Lower leg skin (tissue), 3 donors: ENCODE results near the gene DNMT3B.

Experiments
- POLR2A ChIP-seq, 2 donors: fragments of 450-650 bp; IDR thresholded peaks; one replicate each; pipeline ENCODE4 v1.6.1; 2016 to 2017; ENCODE audit warnings: antibody characterized with exemption in 2 of 2, mild to moderate bottlenecking in 1 of 2, moderate library complexity in 1 of 2
- TF ChIP-seq, protein P1 (sequence below), 3 donors: fragments of 450-650 bp; IDR thresholded peaks; one replicate each; pipeline ENCODE4 v1.5.1; 2016; ENCODE audit warnings: antibody characterized with exemption in 3 of 3, mild to moderate bottlenecking in 3 of 3, moderate library complexity in 2 of 3

DNA sequence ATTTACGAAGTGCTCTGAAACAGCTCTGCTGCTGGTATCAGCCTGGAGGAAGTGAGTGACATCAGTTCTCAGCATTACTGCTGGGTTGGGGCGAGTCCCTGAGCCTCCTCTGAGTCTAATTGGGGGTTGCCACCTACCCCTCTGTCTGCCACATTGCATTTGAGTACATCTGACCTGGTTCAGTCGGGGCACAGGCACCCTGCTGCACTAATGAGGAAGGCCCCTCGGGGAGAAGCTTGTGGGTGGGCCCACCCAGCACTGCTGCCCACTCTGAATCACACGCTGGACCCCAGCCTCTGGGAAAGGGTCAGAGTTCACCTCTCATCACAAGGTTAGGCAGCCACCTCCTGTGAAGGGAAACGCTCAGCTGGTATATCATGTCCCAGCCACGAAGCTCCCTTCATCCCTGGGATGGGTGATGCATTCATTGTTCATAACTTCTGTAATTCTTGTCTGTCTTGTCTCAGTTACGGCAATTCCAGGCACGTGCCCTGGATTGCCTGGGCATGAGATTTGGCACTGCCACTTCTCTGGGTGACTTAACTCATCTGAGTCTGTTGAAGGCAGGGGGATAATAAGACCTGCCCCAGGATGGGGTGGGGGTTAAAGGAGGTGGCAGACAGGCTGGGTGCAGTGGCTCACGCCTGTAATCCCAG lies 13.3 kb downstream of the DNMT3B start:
- TF ChIP-seq, protein P1, sequence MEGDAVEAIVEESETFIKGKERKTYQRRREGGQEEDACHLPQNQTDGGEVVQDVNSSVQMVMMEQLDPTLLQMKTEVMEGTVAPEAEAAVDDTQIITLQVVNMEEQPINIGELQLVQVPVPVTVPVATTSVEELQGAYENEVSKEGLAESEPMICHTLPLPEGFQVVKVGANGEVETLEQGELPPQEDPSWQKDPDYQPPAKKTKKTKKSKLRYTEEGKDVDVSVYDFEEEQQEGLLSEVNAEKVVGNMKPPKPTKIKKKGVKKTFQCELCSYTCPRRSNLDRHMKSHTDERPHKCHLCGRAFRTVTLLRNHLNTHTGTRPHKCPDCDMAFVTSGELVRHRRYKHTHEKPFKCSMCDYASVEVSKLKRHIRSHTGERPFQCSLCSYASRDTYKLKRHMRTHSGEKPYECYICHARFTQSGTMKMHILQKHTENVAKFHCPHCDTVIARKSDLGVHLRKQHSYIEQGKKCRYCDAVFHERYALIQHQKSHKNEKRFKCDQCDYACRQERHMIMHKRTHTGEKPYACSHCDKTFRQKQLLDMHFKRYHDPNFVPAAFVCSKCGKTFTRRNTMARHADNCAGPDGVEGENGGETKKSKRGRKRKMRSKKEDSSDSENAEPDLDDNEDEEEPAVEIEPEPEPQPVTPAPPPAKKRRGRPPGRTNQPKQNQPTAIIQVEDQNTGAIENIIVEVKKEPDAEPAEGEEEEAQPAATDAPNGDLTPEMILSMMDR (IDR thresholded peaks at IDR 0.05), result no peak
- TF ChIP-seq POLR2A (IDR thresholded peaks at IDR 0.05), result no peak
